ENCODE data around the gene SLC33A1. TPM values are rescaled to one million over a fixed set of nuclear protein-coding genes. Genes with fewer than 3 reads are reported as not detected.

The SLC33A1 gene
- total RNA-seq, 2 donors from 2014 or later = 24.6 to 24.8 TPM

DNA sequence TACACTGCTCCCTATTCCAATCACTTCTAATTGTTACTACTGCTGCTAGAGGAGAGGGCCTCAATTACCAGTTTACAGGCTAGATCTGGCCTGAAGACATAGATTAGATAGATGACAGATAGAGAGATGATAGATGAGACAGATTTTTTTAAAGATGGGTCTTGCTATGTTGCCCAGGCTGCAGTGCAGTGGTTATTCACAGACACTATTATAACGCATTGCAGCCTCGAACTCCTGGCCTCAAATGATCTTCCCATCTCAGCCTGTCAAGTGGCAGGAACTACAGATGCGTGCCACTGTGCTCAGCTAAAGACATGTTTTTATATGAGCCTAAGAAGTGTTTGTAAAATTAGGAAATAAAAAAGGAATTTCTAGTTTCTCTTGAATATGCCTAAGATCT, 6.2 kb downstream of the SLC33A1 start:
- Mint-ChIP-seq H3K4me1 (peaks cover 14% of the 10 kb centered on the region), H3K27me3 (ENCODE audit: insufficient read depth) (no peaks in the 10 kb centered on the region), H3K27ac (no peak overlapping the region), H3K36me3 (ENCODE audit: low read depth) (peaks cover 23% of the 10 kb centered on the region), H3K9me3 (no peaks in the 10 kb centered on the region), H3K4me3 (no peak overlapping the region)
- H3K27ac ChIP-seq (ENCODE audit: low read depth, low read length) = no peak overlapping the region
- H3K27me3 ChIP-seq (ENCODE audit: control insufficient read depth, insufficient read depth, low read length, poor library complexity, severe bottlenecking) = no peaks in the 10 kb centered on the region
- H3K9me3 ChIP-seq (ENCODE audit: control insufficient read depth, low read length) = no peaks in the 10 kb centered on the region
- DNase-seq = no peak
- 87 to 97% methylated on average over 3 of the region's 3 CpGs for WGBS, 2 experiments (ENCODE audit: insufficient coverage in 1 of 2, insufficient read length in 1 of 2)
- H3K9ac ChIP-seq (ENCODE audit: extremely low read depth, low read length, poor library complexity, severe bottlenecking) = no peak overlapping the region
- H3K36me3 ChIP-seq (ENCODE audit: control insufficient read depth, insufficient read depth, low read length) = peaks cover 24% of the 10 kb centered on the region
- H3K4me1 ChIP-seq (ENCODE audit: control insufficient read depth, insufficient read depth, low read length) = no peaks in the 10 kb centered on the region
- TF ChIP-seq CTCF (conservative IDR thresholded peaks at IDR 0.05) = no peak
- no peak overlapping the region for H3K4me3 ChIP-seq (ENCODE audit: low read length)

GRCh38 chr3:155846119-155846518, 8.1 kb downstream of the SLC33A1 start:
- Mint-ChIP-seq H3K36me3 (ENCODE audit: low read depth) (peaks cover 24% of the 10 kb centered on the region), H3K4me1 (no peaks in the 10 kb centered on the region), H3K9me3 (no peaks in the 10 kb centered on the region), H3K27ac (no peak overlapping the region), H3K4me3 (no peak overlapping the region), H3K27me3 (ENCODE audit: insufficient read depth) (no peaks in the 10 kb centered on the region)
- no peak overlapping the region for H3K9ac ChIP-seq (ENCODE audit: extremely low read depth, low read length, poor library complexity, severe bottlenecking)
- 71 to 96% methylated on average over 1 to 3 of the region's 3 CpGs for WGBS, 2 experiments (ENCODE audit: insufficient coverage in 1 of 2, insufficient read length in 1 of 2)
- H3K36me3 ChIP-seq (ENCODE audit: control insufficient read depth, insufficient read depth, low read length) = peaks cover 29% of the 10 kb centered on the region
- H3K4me3 ChIP-seq (ENCODE audit: low read length) = no peak overlapping the region
- no peaks in the 10 kb centered on the region for H3K4me1 ChIP-seq (ENCODE audit: control insufficient read depth, insufficient read depth, low read length)
- no peak overlapping the region for H3K27ac ChIP-seq (ENCODE audit: low read depth, low read length)
- no peaks in the 10 kb centered on the region for H3K9me3 ChIP-seq (ENCODE audit: control insufficient read depth, low read length)
- no peak for DNase-seq
- no peak for TF ChIP-seq CTCF (conservative IDR thresholded peaks at IDR 0.05)
- no peaks in the 10 kb centered on the region for H3K27me3 ChIP-seq (ENCODE audit: control insufficient read depth, insufficient read depth, low read length, poor library complexity, severe bottlenecking)

- WGBS, 2 experiments (ENCODE audit: insufficient coverage in 1 of 2, insufficient read length in 1 of 2) = 80% methylated on average over 1 of the region's 1 CpG; no CpG with 5 or more reads in 1 of the 2 experiments
- no peak overlapping the region for H3K4me3 Mint-ChIP-seq
Measured at GRCh38 chr3:155843569-155843968, 10.7 kb downstream of the SLC33A1 start.

More at GRCh38 chr3:155843569-155843968, 10.7 kb downstream of the SLC33A1 start:
- no peak overlapping the region for H3K27ac ChIP-seq (ENCODE audit: low read depth, low read length)
- no peak for DNase-seq
- no peaks in the 10 kb centered on the region for H3K4me1 ChIP-seq (ENCODE audit: control insufficient read depth, insufficient read depth, low read length)
- peaks cover 18% of the 10 kb centered on the region for H3K36me3 Mint-ChIP-seq (ENCODE audit: low read depth)
- no peak overlapping the region for H3K9ac ChIP-seq (ENCODE audit: extremely low read depth, low read length, poor library complexity, severe bottlenecking)
- no peak overlapping the region for H3K27ac Mint-ChIP-seq
- H3K9me3 Mint-ChIP-seq = no peaks in the 10 kb centered on the region
- no peaks in the 10 kb centered on the region for H3K27me3 ChIP-seq (ENCODE audit: control insufficient read depth, insufficient read depth, low read length, poor library complexity, severe bottlenecking)
- peaks cover 19% of the 10 kb centered on the region for H3K36me3 ChIP-seq (ENCODE audit: control insufficient read depth, insufficient read depth, low read length)
- no peaks in the 10 kb centered on the region for H3K9me3 ChIP-seq (ENCODE audit: control insufficient read depth, low read length)
- H3K4me1 Mint-ChIP-seq = no peaks in the 10 kb centered on the region
- H3K27me3 Mint-ChIP-seq (ENCODE audit: insufficient read depth) = no peaks in the 10 kb centered on the region
- H3K4me3 ChIP-seq (ENCODE audit: low read length) = no peak overlapping the region
- TF ChIP-seq CTCF (conservative IDR thresholded peaks at IDR 0.05) = no peak
